H1 (cell line): ENCODE results near the gene C2CD4C. TPM values are rescaled to one million over a fixed set of nuclear protein-coding genes. Genes with fewer than 3 reads are reported as not detected.

Experiments used
- CTCF ChIA-PET: fragments of 300-600 bp; sonication (Branson Sonifier 250); formaldehyde crosslinking; loops from one replicate; lab custom pipeline; 2021; ENCODE audit not compliant: partially characterized antibody; lab: Charles Lee
- POLR2A ChIA-PET: fragments of 300-600 bp; sonication (Branson Sonifier 250); formaldehyde crosslinking; loops from one replicate; lab custom pipeline; 2021; ENCODE audit warnings: inconsistent platforms; ENCODE audit not compliant: partially characterized antibody; lab: Charles Lee
- DNase-seq, 2 experiments: peaks; one replicate each; pipeline versions ENCODE4 v3.0.0 to v3.0.0-alpha.2; 2010 to 2022; ENCODE audit warnings: low spot score in 2 of 2, low read depth in 1 of 2, mixed read lengths in 1 of 2
- FAIRE-seq: peaks from 2 replicates; lab custom pipeline; 2011; peaks lifted over from hg19 to GRCh38; lab: Jason Lieb, UNC
- H2AFZ ChIP-seq: 2 replicates; pipeline ENCODE4 v1.8.1; 2012; ENCODE audit warnings: low read length, inconsistent platforms
- H2AK5ac ChIP-seq: 2 replicates; pipeline ENCODE4 v1.6.1; 2013; ENCODE audit warnings: low read depth, low read length
- H2BK120ac ChIP-seq: replicated peaks from 2 replicates; pipeline ENCODE3; 2013; ENCODE audit warnings: low read depth, low read length, inconsistent platforms
- H2BK12ac ChIP-seq: 2 replicates; pipeline ENCODE4 v1.6.1; 2013; ENCODE audit warnings: low read depth, low read length
- H2BK15ac ChIP-seq: 2 replicates; pipeline ENCODE4 v1.6.1; 2013; ENCODE audit warnings: low read length
- H2BK20ac ChIP-seq: 2 replicates; pipeline ENCODE4 v1.6.1; 2013; ENCODE audit warnings: low read length
- H2BK5ac ChIP-seq: 2 replicates; pipeline ENCODE4 v1.6.1; 2013; ENCODE audit warnings: low read depth, low read length
- H3K14ac ChIP-seq: 2 replicates; pipeline ENCODE4 v1.6.1; 2013; ENCODE audit warnings: inconsistent platforms; ENCODE audit not compliant: insufficient read length
- H3K18ac ChIP-seq: 2 replicates; pipeline ENCODE4 v1.6.1; 2013; ENCODE audit warnings: low read length; ENCODE audit errors: extremely low read depth
- H3K23ac ChIP-seq: 2 replicates; pipeline ENCODE4 v1.6.1; 2013; ENCODE audit warnings: inconsistent platforms; ENCODE audit not compliant: insufficient read length
- H3K23me2 ChIP-seq: 2 replicates; pipeline ENCODE4 v1.6.1; 2013; ENCODE audit warnings: low read depth, low read length
- H3K27ac ChIP-seq: 2 replicates; pipeline ENCODE4 v1.6.1; 2011; ENCODE audit warnings: low read depth, low read length, inconsistent platforms
- H3K27me3 ChIP-seq, 4 experiments: replicated peaks in 1 of 4; 1 replicate in 1 of 4; 2 replicates in 3 of 4; pipeline versions ENCODE4 v1.6.1 to v1.8.1; 2011 to 2013; ENCODE audit warnings: low read length in 3 of 4, mild to moderate bottlenecking in 3 of 4, inconsistent platforms in 2 of 4, mixed read lengths in 2 of 4, moderate library complexity in 1 of 4; ENCODE audit not compliant: control insufficient read depth in 3 of 4, insufficient read depth in 3 of 4; ENCODE audit errors: extremely low read depth in 1 of 4
- H3K36me3 ChIP-seq, 4 experiments: 2 replicates each; pipeline versions ENCODE4 v1.6.1 to v1.8.1; 2011 to 2013; ENCODE audit warnings: mild to moderate bottlenecking in 4 of 4, low read length in 3 of 4, moderate library complexity in 2 of 4, control low read depth in 1 of 4, inconsistent platforms in 1 of 4; ENCODE audit not compliant: insufficient read depth in 4 of 4, control insufficient read depth in 2 of 4
- H3K4ac ChIP-seq: replicated peaks from 2 replicates; pipeline ENCODE3; 2013; ENCODE audit warnings: low read length, low read depth, mixed read lengths, inconsistent platforms; ENCODE audit not compliant: insufficient read length
- H3K4me1 ChIP-seq, 4 experiments: replicated peaks in 1 of 4; 1 replicate in 1 of 4; 2 replicates in 3 of 4; pipeline versions ENCODE4 v1.6.1 to v1.8.1; 2011 to 2013; ENCODE audit warnings: low read length in 3 of 4, inconsistent platforms in 2 of 4, mixed read lengths in 1 of 4; ENCODE audit not compliant: insufficient read depth in 4 of 4, control insufficient read depth in 3 of 4
- H3K4me2 ChIP-seq, 2 experiments: 2 replicates each; pipeline versions ENCODE4 v1.6.1 to v1.8.1; 2011 to 2013; ENCODE audit warnings: low read depth in 2 of 2, low read length in 2 of 2, control low read depth in 1 of 2, inconsistent platforms in 1 of 2, mild to moderate bottlenecking in 1 of 2; ENCODE audit not compliant: insufficient read depth in 1 of 2
- H3K4me3 ChIP-seq, 4 experiments: fragments of 200-600, 300-600 bp in 1 of 4; sonication (generic), shearing (Covaris generic), sonication (Bioruptor Twin) in 1 of 4; 2 replicates each; pipeline versions ENCODE4 v1.5.1 to v1.8.1; 2011 to 2016; ENCODE audit warnings: low read length in 4 of 4, low read depth in 3 of 4, control low read depth in 2 of 4, inconsistent platforms in 2 of 4, mild to moderate bottlenecking in 2 of 4, mixed read lengths in 1 of 4, moderate library complexity in 1 of 4; ENCODE audit not compliant: insufficient read depth in 2 of 4; ENCODE audit errors: extremely low read depth in 1 of 4
- H3K56ac ChIP-seq: replicated peaks from 2 replicates; pipeline ENCODE3; 2013; ENCODE audit warnings: low read depth, mild to moderate bottlenecking, mixed read lengths, low read length, inconsistent platforms; ENCODE audit not compliant: insufficient read length
- H3K79me1 ChIP-seq: 2 replicates; pipeline ENCODE4 v1.6.1; 2013; ENCODE audit warnings: low read depth, low read length, control low read depth
- H3K79me2 ChIP-seq, 2 experiments: 2 replicates each; pipeline versions ENCODE4 v1.6.1 to v1.8.1; 2012 to 2013; ENCODE audit warnings: low read length in 2 of 2, mild to moderate bottlenecking in 2 of 2, inconsistent platforms in 1 of 2; ENCODE audit not compliant: insufficient read depth in 2 of 2, control insufficient read depth in 1 of 2
- H3K9ac ChIP-seq, 4 experiments: replicated peaks in 1 of 4; 1 replicate in 1 of 4; 2 replicates in 3 of 4; pipeline versions ENCODE4 v1.6.1 to v1.8.1; 2011 to 2013; ENCODE audit warnings: low read depth in 3 of 4, low read length in 3 of 4, control low read depth in 2 of 4, mild to moderate bottlenecking in 2 of 4, moderate library complexity in 2 of 4, inconsistent platforms in 1 of 4; ENCODE audit errors: extremely low read depth in 1 of 4
- H3K9me3 ChIP-seq, 2 experiments: 2 replicates each; pipeline versions ENCODE4 v1.6.1 to v1.8.1; 2012 to 2013; ENCODE audit warnings: mild to moderate bottlenecking in 2 of 2, moderate library complexity in 2 of 2, control low read depth in 1 of 2, inconsistent platforms in 1 of 2, low read depth in 1 of 2, low read length in 1 of 2, mixed read lengths in 1 of 2; ENCODE audit not compliant: insufficient read depth in 2 of 2
- H4K20me1 ChIP-seq, 2 experiments: replicated peaks in 1 of 2; 2 replicates each; pipeline versions ENCODE3 to v1.8.1; 2011 to 2013; ENCODE audit warnings: inconsistent platforms in 2 of 2, low read length in 2 of 2, mild to moderate bottlenecking in 1 of 2; ENCODE audit not compliant: insufficient read depth in 2 of 2, control insufficient read depth in 1 of 2
- H4K5ac ChIP-seq: 2 replicates; pipeline ENCODE4 v1.6.1; 2013; ENCODE audit warnings: low read length, low read depth, mixed read lengths, inconsistent platforms; ENCODE audit not compliant: insufficient read length
- H4K8ac ChIP-seq: 2 replicates; pipeline ENCODE4 v1.8.0; 2013; ENCODE audit warnings: mild to moderate bottlenecking, moderate library complexity, low read length, inconsistent platforms; ENCODE audit not compliant: insufficient read depth; ENCODE audit errors: extremely low read depth
- H4K91ac ChIP-seq: replicated peaks from 2 replicates; pipeline ENCODE3; 2013; ENCODE audit warnings: low read length, mixed read lengths, inconsistent platforms; ENCODE audit not compliant: insufficient read length
- BRCA1 ChIP-seq: IDR thresholded peaks from 2 replicates; pipeline ENCODE4 v1.6.1; 2012; ENCODE audit warnings: low read depth, low read length, improper control_type of control experiment
- GABPA ChIP-seq: IDR thresholded peaks from 2 replicates; pipeline ENCODE4 v1.6.1; 2011; ENCODE audit warnings: mild to moderate bottlenecking, low read length, moderate library complexity, borderline replicate concordance; ENCODE audit not compliant: insufficient read depth
- HDAC2 ChIP-seq, 2 experiments: fragments of 300-600 bp in 1 of 2; sonication (generic) in 1 of 2; IDR thresholded peaks; 2 replicates each; pipeline ENCODE4 v1.6.1; 2011 to 2012; ENCODE audit warnings: low read depth in 2 of 2, low read length in 2 of 2, mild to moderate bottlenecking in 2 of 2, moderate library complexity in 2 of 2, borderline replicate concordance in 1 of 2, inconsistent platforms in 1 of 2
- MAX ChIP-seq: IDR thresholded peaks from 2 replicates; pipeline ENCODE4 v1.6.1; 2012; ENCODE audit warnings: inconsistent platforms
- POLR2A ChIP-seq, 2 experiments: IDR thresholded peaks; 1 replicate in 1 of 2; 2 replicates in 1 of 2; pipeline ENCODE4 v1.6.1; 2011; ENCODE audit warnings: low read depth in 2 of 2, low read length in 2 of 2, mild to moderate bottlenecking in 2 of 2; ENCODE audit errors: control extremely low read depth in 1 of 2
- WGBS, 2 experiments: shearing (Covaris generic) in 1 of 2; methylation state at CpG; one replicate each; pipeline versions ENCODE4 v1.1.6 to v1.1.7; 2013 to 2015; ENCODE audit warnings: low lambda C conversion rate in 2 of 2, mixed read lengths in 2 of 2, inconsistent platforms in 1 of 2, low coverage in 1 of 2, missing lambda C conversion rate in 1 of 2; ENCODE audit not compliant: insufficient replicate concordance in 2 of 2, insufficient coverage in 1 of 2, insufficient read length in 1 of 2; ENCODE audit errors: extremely low coverage in 1 of 2, missing lambda C conversion rate in 1 of 2; 5-methylcytosine and 5-hydroxymethylcytosine counted together
- polyA plus RNA-seq, 7 experiments: library from polyadenylated mRNA; depleted of rRNA in 3 of 7; stranded (reverse) in 5 of 7; unstranded in 2 of 7; fragments of >200 nt in 5 of 7; fragments of 200-250 nt in 2 of 7; gene quantifications; 1 replicate in 5 of 7; 2 replicates in 1 of 7; 4 replicates in 1 of 7; pipeline versions ENCODE4 v1.2.1 to v1.2.3, GENCODE V29; 2011 to 2013; ENCODE audit warnings: missing spikeins in 2 of 7, mixed read lengths in 2 of 7
- total RNA-seq: library from RNA; stranded (reverse); fragmentation: NEBNext Ultra II Directional; extraction: Animal tissue kit (Norgen Biotek cat#: 25700); gene quantifications from 2 replicates; pipeline ENCODE4 v1.2.1, GENCODE V29; 2021

The C2CD4C gene
- total and polyA plus RNA-seq, 2 of the 8 experiments (the other 6 are each of a cell fraction or from before 2014, with no cell fraction given), result 3.8 to 6.3 TPM

GRCh38 chr19:428149-428548, 19.2 kb upstream of the C2CD4C start:
- H3K4me3 ChIP-seq, result peak overlapping the region in 1 of 4 experiments; percentile 28; a peak in 2 of 8 replicates
- no peak overlapping the region; a peak in 1 of 4 replicates for H3K4me2 ChIP-seq
- no peak overlapping the region for H3K14ac ChIP-seq
- no peak overlapping the region for H3K56ac ChIP-seq
- no peak for DNase-seq
- H2AFZ ChIP-seq, result no peak overlapping the region
- no peak for FAIRE-seq
- peaks cover 5 to 18% of the 10 kb centered on the region in 2 experiments; a peak in 3 of 4 replicates for H3K9me3 ChIP-seq
- H3K27me3 ChIP-seq, result peaks cover 0 to 15% (median 5%) of the 10 kb centered on the region in 4 experiments; a peak in 5 of 7 replicates
- ChIA-PET POLR2A (no interaction called here), CTCF (interaction anchor here (0.6 to 1.0 kb wide), 3 partner anchors 9 to 78 kb away, joined by 3 to 4 read pairs (median 3); no protein-coding TSS in a partner anchor)
- H3K27ac ChIP-seq, result no peak overlapping the region
- H4K8ac ChIP-seq, result no peak overlapping the region
- peaks cover 0 to 11% (median 0%) of the 10 kb centered on the region in 4 experiments; a peak in 1 of 8 replicates for H3K36me3 ChIP-seq
- H3K18ac ChIP-seq, result peak overlapping the region; percentile 72; the same call in 1 of the 2 replicates
- 0 out of 2 replicates have a peak overlapping the region, but pooled peaks have one; percentile 46 for H2BK15ac ChIP-seq
- H3K4ac ChIP-seq, result no peak overlapping the region
- H3K4me1 ChIP-seq, result no peaks in the 10 kb centered on the region; a peak in 1 of 7 replicates
- H3K79me2 ChIP-seq, result no peaks in the 10 kb centered on the region
- no peak overlapping the region for H2BK120ac ChIP-seq
- H2BK20ac ChIP-seq, result no peak overlapping the region
- H3K9ac ChIP-seq, result 0 out of 7 replicates have a peak overlapping the region, but pooled peaks of 1 of the 4 experiments have one; percentile 19
- no peaks in the 10 kb centered on the region for H4K20me1 ChIP-seq
- H3K79me1 ChIP-seq, result no peaks in the 10 kb centered on the region
- no peak overlapping the region for H2BK12ac ChIP-seq
- 0 out of 2 replicates have a peak overlapping the region, but pooled peaks have one; percentile 24 for H2AK5ac ChIP-seq
- H4K5ac ChIP-seq, result no peak overlapping the region
- no peak overlapping the region for H3K23ac ChIP-seq
- no peak for TF ChIP-seq MAX
- TF ChIP-seq HDAC2 (IDR thresholded peaks at IDR 0.05; ENCODE audit: borderline replicate concordance in 1 of 2, low read depth in 2 of 2, low read length in 2 of 2), result no peak
- TF ChIP-seq POLR2A (IDR thresholded peaks at IDR 0.05; ENCODE audit: control extremely low read depth in 1 of 2, low read depth in 2 of 2, low read length in 2 of 2), result no peak
- no peak for TF ChIP-seq BRCA1
- no peak for TF ChIP-seq GABPA
- H2BK5ac ChIP-seq, result peak overlapping the region; percentile 52; the same call in 1 of the 2 replicates
- no peaks in the 10 kb centered on the region for H3K23me2 ChIP-seq
- 92% methylated on average over 10 of the region's 15 CpGs; no CpG with 5 or more reads in 1 of the 2 experiments for WGBS, 2 experiments
- H4K91ac ChIP-seq, result no peak overlapping the region
